ENCODE measurements around the gene CSTF2. TPM values are rescaled to one million over a fixed set of nuclear protein-coding genes. Genes with fewer than 3 reads are reported as not detected.

The CSTF2 gene
- total and polyA plus RNA-seq, 4 donors, result 3.9 to 11.8 (median 5.3) TPM

- DNase-seq (ENCODE audit: low spot score), result no peak
- Histone ChIP-seq H3K4me1 (ENCODE audit: control insufficient read depth in 4 of 4, insufficient read depth in 4 of 4, low read length in 3 of 4) (no peaks in the 10 kb centered on the region), H3K9ac (ENCODE audit: low read depth in 1 of 2, low read length in 2 of 2) (no peak overlapping the region), H3K4me3 (ENCODE audit: low read depth in 1 of 3, low read length in 3 of 3) (no peak overlapping the region), H3K9me3 (ENCODE audit: control insufficient read depth in 4 of 4, low read length in 3 of 4) (no peaks in the 10 kb centered on the region), H3K27ac (ENCODE audit: low read depth in 1 of 2, low read length in 2 of 2) (no peak overlapping the region), H3K36me3 (ENCODE audit: control insufficient read depth in 4 of 4, insufficient read depth in 3 of 4, low read depth in 1 of 4, low read length in 3 of 4) (no peaks in the 10 kb centered on the region), H3K27me3 (ENCODE audit: control insufficient read depth in 4 of 4, insufficient read depth in 4 of 4, low read length in 3 of 4) (peaks cover 0 to 2% (median 0%) of the 10 kb centered on the region in 4 donors)
- WGBS, result 22% methylated on average over 4 of the region's 4 CpGs
- TF ChIP-seq GABPA (IDR thresholded peaks at IDR 0.05 in 1 of 2, conservative IDR thresholded peaks at IDR 0.05 in 1 of 2), result no peak
- TF ChIP-seq, protein P1, sequence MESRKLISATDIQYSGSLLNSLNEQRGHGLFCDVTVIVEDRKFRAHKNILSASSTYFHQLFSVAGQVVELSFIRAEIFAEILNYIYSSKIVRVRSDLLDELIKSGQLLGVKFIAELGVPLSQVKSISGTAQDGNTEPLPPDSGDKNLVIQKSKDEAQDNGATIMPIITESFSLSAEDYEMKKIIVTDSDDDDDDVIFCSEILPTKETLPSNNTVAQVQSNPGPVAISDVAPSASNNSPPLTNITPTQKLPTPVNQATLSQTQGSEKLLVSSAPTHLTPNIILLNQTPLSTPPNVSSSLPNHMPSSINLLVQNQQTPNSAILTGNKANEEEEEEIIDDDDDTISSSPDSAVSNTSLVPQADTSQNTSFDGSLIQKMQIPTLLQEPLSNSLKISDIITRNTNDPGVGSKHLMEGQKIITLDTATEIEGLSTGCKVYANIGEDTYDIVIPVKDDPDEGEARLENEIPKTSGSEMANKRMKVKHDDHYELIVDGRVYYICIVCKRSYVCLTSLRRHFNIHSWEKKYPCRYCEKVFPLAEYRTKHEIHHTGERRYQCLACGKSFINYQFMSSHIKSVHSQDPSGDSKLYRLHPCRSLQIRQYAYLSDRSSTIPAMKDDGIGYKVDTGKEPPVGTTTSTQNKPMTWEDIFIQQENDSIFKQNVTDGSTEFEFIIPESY (IDR thresholded peaks at IDR 0.05), result no peak
Observed at GRCh38 chrX:100883654-100884053, 63.5 kb downstream of the CSTF2 start.

Small RNAs within 50 kb of the gene (small RNA-seq; reads per million reads assigned to genes)
- 0.11 reads per million for gene RF00411

Other genes with a start within 250 kb of the CSTF2 start
- not detected for gene TNMD, start 235.5 kb upstream of the CSTF2 start, total RNA-seq
- not detected for gene TNMD, start 235.5 kb upstream of the CSTF2 start, polyA plus RNA-seq
- 10 to 100 TPM; 44.2 to 65.0 TPM for gene TSPAN6, start 183.6 kb upstream of the CSTF2 start, total RNA-seq
- gene TSPAN6, start 183.6 kb upstream of the CSTF2 start, polyA plus RNA-seq, result 10 to 100 TPM; 42.6 to 97.6 TPM
- 1 to 10 TPM in 1 of 2 donors, under 1 TPM in 1; 0.47 to 7.8 TPM for gene SRPX2, start 176.2 kb upstream of the CSTF2 start, total RNA-seq
- 1 to 10 TPM; 2.7 to 6.8 TPM for gene SRPX2, start 176.2 kb upstream of the CSTF2 start, polyA plus RNA-seq
- 10 to 100 TPM in 1 of 2 donors, 1 to 10 TPM in 1; 5.2 to 26.2 TPM for gene SYTL4, start 88.3 kb upstream of the CSTF2 start, total RNA-seq
- 10 to 100 TPM in 1 of 2 donors, 1 to 10 TPM in 1; 9.5 to 10.9 TPM for gene SYTL4, start 88.3 kb upstream of the CSTF2 start, polyA plus RNA-seq
- gene NOX1, start 54.0 kb downstream of the CSTF2 start, total RNA-seq, result not detected
- under 1 TPM in 1 of 2 donors, not detected in 1; 0.36 TPM for gene NOX1, start 54.0 kb downstream of the CSTF2 start, polyA plus RNA-seq
- gene XKRX, start 108.5 kb downstream of the CSTF2 start, total RNA-seq, result under 1 TPM in 1 of 2 donors, not detected in 1; under 0.01 TPM
- gene XKRX, start 108.5 kb downstream of the CSTF2 start, polyA plus RNA-seq, result not detected
- gene ARL13A, start 149.3 kb downstream of the CSTF2 start, total RNA-seq, result not detected
- not detected for gene ARL13A, start 149.3 kb downstream of the CSTF2 start, polyA plus RNA-seq
- 10 to 100 TPM; 10.3 to 11.2 TPM for gene TRMT2B, start 231.7 kb downstream of the CSTF2 start, total RNA-seq
- 1 to 10 TPM; 3.3 to 3.6 TPM for gene TRMT2B, start 231.7 kb downstream of the CSTF2 start, polyA plus RNA-seq